Measurements from ENCODE around the gene TCTN3.

GRCh38 chr10:95697429-95697828 is 3.7 kb upstream of the TCTN3 start:
- TF ChIP-seq CTCF (conservative IDR thresholded peaks at IDR 0.05; ENCODE audit: low read depth, low read length) (no peak), EZH2 (IDR thresholded peaks at IDR 0.05; ENCODE audit: low read length, unreplicated experiment) (no peak)
